ENCODE results near the gene SLC46A2. TPM values are rescaled to one million over a fixed set of nuclear protein-coding genes. Genes with fewer than 3 reads are reported as not detected.

The SLC46A2 gene, protein sequence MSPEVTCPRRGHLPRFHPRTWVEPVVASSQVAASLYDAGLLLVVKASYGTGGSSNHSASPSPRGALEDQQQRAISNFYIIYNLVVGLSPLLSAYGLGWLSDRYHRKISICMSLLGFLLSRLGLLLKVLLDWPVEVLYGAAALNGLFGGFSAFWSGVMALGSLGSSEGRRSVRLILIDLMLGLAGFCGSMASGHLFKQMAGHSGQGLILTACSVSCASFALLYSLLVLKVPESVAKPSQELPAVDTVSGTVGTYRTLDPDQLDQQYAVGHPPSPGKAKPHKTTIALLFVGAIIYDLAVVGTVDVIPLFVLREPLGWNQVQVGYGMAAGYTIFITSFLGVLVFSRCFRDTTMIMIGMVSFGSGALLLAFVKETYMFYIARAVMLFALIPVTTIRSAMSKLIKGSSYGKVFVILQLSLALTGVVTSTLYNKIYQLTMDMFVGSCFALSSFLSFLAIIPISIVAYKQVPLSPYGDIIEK
- not detected in 2 replicates for total RNA-seq (2014; rRNA removed; shearing (Covaris generic))
- not detected in 2 replicates for polyA plus RNA-seq (2015; cell fraction: cytosol; rRNA removed)
- polyA plus RNA-seq (2015; cell fraction: nucleus; rRNA removed), result not detected in 2 replicates

DNA sequence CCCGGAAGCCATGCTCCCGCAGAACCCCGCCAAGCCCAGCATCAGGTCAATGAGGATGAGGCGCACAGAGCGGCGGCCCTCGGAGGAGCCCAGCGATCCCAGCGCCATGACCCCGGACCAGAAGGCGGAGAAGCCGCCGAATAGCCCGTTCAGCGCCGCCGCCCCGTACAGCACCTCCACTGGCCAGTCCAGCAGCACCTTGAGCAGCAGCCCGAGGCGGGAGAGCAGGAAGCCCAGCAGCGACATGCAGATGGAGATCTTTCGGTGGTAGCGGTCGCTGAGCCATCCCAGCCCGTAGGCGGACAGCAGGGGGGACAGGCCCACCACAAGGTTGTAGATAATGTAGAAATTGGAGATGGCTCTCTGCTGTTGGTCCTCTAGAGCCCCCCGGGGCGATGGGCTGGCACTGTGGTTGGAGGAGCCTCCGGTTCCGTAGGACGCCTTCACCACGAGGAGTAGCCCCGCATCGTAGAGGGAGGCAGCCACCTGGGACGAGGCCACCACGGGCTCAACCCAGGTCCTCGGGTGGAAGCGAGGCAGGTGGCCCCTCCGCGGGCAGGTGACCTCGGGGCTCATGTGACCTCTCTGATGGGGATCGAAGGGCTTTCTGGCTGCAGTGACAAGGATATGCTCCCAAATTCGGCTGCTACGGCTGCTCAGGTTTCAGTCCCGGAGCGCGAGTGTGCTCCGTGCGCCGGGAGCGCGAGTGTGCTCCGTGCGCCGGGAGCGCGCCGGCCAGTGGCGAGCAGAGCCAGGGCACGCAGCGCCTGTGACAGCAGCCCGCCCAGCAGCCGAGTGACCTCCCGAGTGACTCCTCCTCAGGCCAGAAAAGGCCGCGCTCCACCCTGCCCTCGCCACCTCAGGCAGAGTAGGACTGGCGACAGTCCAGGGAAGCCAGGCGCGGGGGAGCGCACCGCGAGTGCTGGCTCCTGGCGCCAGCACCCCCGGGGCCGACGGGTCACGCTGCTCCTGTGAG lies at the start of gene SLC46A2:
Gene SLC46A2 (minus strand): TSS at position 771 of the 976 bp plus-strand sequence. CDS start 195 bp downstream, at position 576.
- no peak for DNase-seq (ENCODE audit: low read depth, low spot score)
- in situ Hi-C loops (cut with HindIII; ENCODE audit: low pct_unique_long_range_greater_than_20kb, low sequenced_read_pairs), result no loop called here

DNA sequence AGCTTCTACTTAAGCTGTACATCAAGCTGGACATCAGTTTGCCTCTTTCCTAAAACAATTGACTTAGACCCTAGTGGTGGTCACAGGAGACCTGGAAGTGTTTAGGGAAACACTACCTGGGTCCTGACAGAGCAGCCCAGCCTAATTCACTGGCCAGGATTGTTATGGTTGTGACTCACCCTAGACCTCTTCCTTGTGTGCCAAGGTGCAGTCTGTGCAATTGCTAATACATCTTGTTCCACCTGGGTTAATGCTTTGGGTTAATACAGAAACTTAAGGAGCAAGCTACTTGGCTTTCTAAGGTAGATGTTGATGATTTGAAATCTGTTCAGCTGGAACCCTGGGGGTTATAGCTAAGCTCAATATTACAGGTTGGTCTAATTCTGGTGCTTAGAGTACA lies 48.7 kb upstream of the SLC46A2 start:
- no peak for DNase-seq (ENCODE audit: low read depth, low spot score)
- in situ Hi-C loops (cut with HindIII; ENCODE audit: low pct_unique_long_range_greater_than_20kb, low sequenced_read_pairs), result no loop called here

DNA sequence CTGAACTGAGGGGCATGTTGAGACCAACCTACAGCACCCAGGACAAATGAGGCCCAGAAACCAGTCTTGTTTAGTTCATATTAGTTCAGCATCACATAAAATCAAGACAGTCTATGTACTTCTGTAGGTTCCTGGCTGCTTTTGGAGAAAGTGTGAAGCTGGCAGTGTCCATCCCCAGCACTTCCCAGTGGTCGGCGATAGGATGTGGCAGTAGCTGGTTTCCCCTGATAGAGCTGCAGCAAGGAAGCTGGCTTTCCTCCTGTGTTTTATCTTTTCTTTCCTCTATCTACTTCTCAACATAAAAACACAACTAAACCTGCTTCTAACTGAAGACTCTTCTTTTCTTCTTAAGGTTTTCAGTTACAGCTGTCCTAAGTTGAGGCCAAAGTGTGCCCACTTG lies 43.0 kb upstream of the SLC46A2 start:
- DNase-seq (ENCODE audit: low read depth, low spot score), result no peak
- in situ Hi-C loops (cut with HindIII; ENCODE audit: low pct_unique_long_range_greater_than_20kb, low sequenced_read_pairs), result no loop called here

DNA sequence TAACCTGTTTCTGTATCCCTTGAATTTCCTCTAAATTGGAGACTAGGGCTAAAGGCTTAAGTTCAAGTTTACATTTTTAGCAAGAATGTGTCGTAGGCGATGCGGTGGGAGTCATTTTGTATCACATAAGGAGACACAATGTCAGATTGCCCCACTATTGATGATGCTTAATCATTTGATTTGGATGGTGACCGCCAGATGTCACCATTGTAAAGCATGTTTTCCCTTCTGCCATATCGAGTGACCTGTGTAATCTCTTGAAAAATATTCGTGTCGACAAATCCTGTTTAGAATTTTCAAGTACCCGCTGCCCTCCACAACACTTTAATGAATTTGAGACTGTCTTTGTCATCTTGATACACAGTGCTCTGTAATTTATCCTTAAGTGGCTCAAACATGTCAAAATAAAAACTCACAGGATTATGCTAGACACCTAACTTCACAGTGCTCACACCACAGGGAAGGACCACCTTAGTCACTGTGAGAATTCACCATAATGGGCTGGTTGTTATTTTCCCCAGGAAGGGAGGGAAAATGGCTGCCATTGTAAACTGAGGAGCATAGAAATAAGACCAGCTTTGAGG lies 34.5 kb upstream of the SLC46A2 start:
- peak; percentile 69 for DNase-seq (ENCODE audit: low read depth, low spot score)
- in situ Hi-C loops (cut with HindIII; ENCODE audit: low pct_unique_long_range_greater_than_20kb, low sequenced_read_pairs), result no loop called here

DNA sequence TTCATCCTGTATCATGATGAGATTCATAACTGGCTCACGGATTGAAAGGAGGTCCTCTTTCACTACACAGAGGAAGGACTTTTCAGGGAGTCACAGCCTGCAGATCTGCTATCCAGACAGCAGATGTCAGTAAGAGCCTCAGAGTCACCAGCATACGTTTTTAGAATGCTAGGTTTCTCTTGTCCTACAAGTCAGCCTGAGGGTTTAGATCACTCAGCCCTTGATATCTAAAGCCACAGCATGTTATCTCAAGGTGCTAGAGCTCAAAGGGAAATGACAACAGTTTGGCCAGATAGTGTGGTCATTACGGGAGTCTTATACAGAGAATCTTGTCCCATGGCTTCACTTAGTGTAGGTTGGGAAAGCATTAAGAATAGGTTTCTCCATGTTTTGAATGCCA lies 30.9 kb upstream of the SLC46A2 start:
- in situ Hi-C loops (cut with HindIII; ENCODE audit: low pct_unique_long_range_greater_than_20kb, low sequenced_read_pairs), result no loop called here
- peak; percentile 74 for DNase-seq (ENCODE audit: low read depth, low spot score)

DNA sequence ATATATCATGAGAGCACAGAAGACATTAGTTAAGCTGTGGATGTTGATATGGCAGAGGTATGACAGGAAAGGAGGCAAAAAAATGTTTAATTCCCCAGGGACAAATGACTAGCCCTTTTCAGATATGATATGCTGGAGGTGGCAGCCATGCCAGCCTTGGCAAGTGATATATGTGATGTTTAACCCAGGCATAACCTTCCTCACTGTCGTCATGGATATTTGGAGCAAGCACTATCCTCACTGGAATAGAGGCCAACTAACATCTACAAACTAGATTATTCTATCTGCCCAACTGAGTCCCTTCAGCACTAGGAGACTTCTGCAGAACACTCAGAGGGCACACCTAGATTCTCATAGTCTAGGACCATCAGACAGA lies 27.3 kb upstream of the SLC46A2 start:
- in situ Hi-C loops (cut with HindIII; ENCODE audit: low pct_unique_long_range_greater_than_20kb, low sequenced_read_pairs), result no loop called here
- no peak for DNase-seq (ENCODE audit: low read depth, low spot score)

DNA sequence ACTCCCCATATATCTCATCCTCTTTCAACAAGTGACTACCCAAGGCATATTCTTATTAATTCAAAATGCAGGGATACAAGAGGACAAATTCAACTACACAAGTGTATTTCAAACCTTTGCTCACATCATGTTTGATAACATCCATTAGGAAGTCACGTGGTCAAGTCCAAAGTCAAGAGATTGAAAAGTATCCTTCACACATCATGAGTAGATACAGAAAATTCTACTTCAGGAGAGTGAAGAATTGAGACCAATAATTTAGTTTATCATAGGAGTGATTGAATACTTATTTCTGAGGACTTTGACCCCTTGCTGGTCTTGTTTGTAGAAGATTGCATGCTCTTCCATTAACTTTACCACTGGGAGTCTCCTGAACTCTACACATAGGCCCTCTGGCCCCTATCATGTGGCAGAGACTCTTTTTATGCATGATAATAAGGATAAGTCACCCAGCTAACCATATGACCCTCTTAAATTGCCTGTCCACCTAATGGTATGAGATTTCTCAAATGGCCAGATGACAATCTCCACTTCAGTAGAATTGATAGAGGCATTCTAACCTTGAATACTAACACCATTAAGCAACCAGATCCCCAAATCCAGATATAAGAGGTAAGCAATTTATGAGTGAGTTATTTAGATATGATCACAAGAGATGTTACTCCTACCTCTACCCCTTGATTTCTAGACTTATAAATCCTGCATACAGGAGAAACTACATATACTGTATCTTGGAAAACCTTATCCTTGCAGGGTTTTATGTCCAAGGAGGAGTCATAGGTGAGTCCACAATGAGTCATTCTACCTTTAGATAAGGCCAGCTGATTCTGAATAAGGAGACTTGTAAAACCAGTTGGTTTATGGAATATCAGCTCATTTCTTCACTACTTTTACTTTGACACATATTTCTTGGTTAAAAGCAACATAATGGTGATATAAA lies 26.6 kb upstream of the SLC46A2 start:
- no peak for DNase-seq (ENCODE audit: low read depth, low spot score)
- in situ Hi-C loops (cut with HindIII; ENCODE audit: low pct_unique_long_range_greater_than_20kb, low sequenced_read_pairs), result no loop called here

DNA sequence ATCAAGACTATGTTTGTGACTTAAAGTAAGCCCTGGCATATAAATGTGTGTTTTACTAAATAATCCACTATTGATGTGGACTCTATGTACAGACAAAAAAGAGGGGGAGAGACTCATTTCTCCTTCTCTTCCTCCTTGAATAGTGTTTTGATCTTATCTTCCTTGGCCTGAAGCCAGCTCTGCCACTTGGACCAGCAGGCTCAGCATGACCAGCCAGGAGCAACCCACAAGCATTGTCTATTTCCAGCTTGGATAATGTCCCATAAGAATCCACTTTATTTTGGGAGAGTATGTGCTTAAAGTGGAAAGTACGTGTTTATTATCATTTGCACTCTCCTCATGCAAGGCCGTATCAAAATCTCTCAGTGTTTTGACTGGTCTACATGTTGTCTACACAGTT lies 23.8 kb upstream of the SLC46A2 start:
- in situ Hi-C loops (cut with HindIII; ENCODE audit: low pct_unique_long_range_greater_than_20kb, low sequenced_read_pairs), result no loop called here
- no peak for DNase-seq (ENCODE audit: low read depth, low spot score)

DNA sequence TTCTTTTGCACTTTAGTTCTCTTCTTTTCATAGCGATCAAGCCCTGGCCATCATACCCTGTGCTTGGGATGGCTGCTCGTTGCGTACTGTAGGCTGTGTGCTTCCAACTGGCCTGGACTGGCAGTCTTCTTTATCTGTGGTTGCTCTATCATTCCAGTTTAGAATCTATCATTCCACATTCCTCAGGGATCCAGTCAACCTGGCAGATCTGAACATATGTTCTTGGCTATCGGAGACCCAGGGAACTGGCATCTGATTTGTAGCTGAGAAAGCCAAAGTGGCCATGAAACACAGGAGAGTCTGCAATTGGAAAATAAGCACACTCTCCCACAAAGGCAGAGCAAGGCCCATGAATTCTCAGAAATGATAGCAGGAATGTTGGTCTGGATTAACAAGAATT lies 22.6 kb upstream of the SLC46A2 start:
- no peak for DNase-seq (ENCODE audit: low read depth, low spot score)
- in situ Hi-C loops (cut with HindIII; ENCODE audit: low pct_unique_long_range_greater_than_20kb, low sequenced_read_pairs), result no loop called here

DNA sequence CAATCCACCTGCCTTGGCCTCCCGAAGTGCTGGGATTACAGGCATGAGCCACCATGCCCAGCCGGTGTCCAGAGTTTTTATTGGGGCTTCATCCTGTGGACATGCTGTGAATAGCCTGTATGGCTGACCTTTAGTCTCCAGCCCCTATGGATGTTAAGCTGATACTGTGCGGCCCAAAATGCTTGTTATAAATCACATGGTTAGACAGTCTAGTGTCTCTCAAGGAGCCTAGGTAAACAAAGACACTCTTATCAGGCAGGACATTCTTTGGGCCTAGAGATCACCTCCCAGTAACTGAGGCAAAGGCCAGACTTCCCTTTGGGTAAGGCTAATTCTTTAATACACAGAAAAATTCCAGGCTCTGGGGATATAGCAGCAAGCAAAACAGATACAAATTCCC lies 22.0 kb upstream of the SLC46A2 start:
- no peak for DNase-seq (ENCODE audit: low read depth, low spot score)
- in situ Hi-C loops (cut with HindIII; ENCODE audit: low pct_unique_long_range_greater_than_20kb, low sequenced_read_pairs), result no loop called here

DNA sequence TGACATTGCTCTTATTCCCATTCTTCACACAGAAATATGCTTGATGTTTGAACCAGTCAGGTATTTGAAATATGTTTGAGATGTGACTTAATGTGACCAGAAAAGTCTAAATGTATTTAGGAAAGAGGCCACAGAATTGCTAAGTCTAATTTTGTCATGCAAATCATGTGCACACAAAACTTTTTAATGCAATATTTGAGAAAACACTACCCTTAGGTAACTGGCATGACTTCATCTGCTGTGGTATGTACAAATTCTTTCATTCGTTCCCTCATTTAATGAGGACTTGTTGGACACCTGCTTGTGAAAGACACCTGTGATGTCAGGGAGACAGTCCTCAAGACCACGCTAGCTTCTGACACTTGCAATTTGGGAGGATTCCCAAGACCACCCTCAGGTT lies 21.1 kb upstream of the SLC46A2 start:
- in situ Hi-C loops (cut with HindIII; ENCODE audit: low pct_unique_long_range_greater_than_20kb, low sequenced_read_pairs), result no loop called here

DNA sequence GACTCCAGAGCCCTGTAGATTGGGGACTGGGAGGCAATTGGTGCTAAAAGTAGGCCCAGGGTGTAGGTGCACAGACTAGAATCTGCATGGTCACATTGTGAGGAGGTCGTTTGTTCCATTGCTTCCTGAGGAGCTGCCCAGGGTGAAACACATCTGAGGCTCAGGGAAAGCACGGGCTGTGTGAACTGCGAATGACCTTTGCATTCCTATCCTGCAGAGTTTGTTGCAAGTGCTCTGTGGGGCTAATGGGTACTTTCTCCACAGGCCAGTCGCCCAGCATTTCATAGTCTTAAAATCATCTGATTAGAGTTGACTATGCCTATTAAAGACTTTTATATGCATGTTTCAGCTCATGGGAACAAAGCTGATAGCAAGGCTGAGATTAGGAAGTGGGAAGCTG lies 14.4 kb upstream of the SLC46A2 start:
- in situ Hi-C loops (cut with HindIII; ENCODE audit: low pct_unique_long_range_greater_than_20kb, low sequenced_read_pairs), result no loop called here
- DNase-seq (ENCODE audit: low read depth, low spot score), result no peak

More for the DNA sequence above, 21.1 kb upstream of the SLC46A2 start:
- DNase-seq (ENCODE audit: low read depth, low spot score), result no peak

DNA sequence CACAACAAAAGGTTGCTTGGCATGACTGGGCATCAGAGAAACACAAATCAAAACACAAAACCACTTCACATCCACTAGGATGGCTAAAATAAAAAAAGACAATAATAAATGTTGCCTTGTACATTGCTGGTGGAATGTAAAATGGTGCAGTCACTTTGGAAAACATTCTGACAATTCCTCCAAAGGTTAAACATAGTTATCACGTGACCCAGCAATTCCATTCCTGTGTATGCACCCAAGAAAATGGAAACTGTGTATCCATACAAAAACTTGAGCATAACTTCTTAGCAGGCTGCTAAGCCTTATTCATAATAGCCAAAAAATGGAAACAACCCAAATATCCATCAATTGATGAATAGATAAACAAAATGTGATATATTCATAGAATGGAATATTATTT lies 10.2 kb upstream of the SLC46A2 start:
- DNase-seq (ENCODE audit: low read depth, low spot score), result no peak
- in situ Hi-C loops (cut with HindIII; ENCODE audit: low pct_unique_long_range_greater_than_20kb, low sequenced_read_pairs), result no loop called here

DNA sequence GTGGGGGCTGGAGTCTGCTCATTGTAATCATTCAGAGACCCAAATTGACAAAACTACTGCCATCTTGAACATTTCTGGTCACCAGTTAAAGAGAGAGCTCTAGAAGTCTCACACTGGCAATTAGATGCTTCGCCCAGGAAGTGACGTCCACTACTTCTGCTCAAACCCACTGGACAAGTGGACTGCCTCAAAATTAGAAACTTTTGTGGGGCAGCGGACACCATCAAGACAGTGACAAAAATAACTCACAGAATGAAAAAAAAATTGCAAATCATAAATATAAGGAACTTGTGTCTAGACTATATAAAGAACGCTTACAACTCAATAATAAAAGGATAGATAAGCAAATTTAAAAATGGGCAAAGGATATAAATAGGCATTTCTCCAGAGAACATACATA lies 9.8 kb upstream of the SLC46A2 start:
- no peak for DNase-seq (ENCODE audit: low read depth, low spot score)
- in situ Hi-C loops (cut with HindIII; ENCODE audit: low pct_unique_long_range_greater_than_20kb, low sequenced_read_pairs), result no loop called here

DNA sequence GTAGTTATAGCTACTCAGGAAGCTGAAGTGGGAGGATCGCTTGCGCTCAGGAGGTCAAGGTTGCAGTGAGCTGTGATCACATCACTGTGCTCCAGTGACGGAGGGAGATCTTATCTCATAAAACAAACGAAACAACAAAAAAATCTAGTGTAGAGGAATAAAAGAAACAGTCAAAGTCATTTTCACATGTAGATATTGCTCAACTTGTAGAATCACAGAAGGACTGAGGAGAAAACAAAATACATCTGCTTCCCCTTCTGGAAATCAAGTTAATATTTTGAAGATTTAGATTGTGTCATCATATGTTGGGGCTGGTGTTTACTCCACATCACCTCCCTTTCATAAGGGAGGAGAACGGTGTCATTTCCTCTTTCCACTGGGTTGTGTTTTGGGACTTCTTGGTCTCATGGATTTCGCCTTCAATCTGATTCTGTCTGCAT lies 8.2 kb upstream of the SLC46A2 start:
- in situ Hi-C loops (cut with HindIII; ENCODE audit: low pct_unique_long_range_greater_than_20kb, low sequenced_read_pairs), result no loop called here

DNA sequence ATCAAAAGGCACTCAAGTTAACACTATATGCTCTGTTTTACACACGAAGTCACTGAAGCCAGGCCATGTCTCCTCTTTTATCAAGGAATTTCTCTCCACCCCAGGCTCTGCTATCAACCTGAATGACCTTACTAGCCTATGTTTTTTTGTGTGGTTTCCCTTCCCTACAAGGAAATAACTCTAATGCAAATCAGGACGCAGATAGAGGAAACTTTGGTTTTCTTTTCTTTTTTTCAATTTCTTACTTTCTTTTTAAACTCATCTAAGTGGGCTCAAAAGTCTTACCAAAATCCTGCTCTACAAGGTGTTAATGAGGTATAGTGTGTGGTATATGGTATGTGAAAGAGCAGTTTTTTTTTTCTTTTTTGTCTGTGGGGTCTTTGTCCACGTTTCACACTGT lies 5.5 kb upstream of the SLC46A2 start:
- in situ Hi-C loops (cut with HindIII; ENCODE audit: low pct_unique_long_range_greater_than_20kb, low sequenced_read_pairs), result no loop called here
- no peak for DNase-seq (ENCODE audit: low read depth, low spot score)

More for the DNA sequence above, 8.2 kb upstream of the SLC46A2 start:
- DNase-seq (ENCODE audit: low read depth, low spot score), result no peak

DNA sequence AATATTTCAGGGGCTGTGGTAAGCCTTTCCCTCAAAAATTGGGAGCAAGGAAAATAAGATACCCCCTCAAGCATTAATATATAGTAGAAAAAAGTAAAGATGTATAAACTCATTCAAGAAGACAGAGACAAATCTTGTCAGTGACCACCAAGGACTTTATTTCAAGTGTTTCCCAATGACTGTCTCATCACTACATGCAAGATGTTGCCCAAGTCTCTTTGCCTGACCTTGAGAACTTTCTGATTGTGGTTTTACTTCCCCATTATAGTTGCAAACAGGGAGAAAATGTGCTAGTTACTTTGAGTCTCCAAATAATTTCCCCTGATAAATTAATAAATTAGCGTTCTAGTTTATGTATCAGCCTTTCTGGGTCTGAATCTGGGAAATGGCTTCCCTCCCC lies 4.0 kb upstream of the SLC46A2 start:
- in situ Hi-C loops (cut with HindIII; ENCODE audit: low pct_unique_long_range_greater_than_20kb, low sequenced_read_pairs), result no loop called here

More for the DNA sequence above, 4.0 kb upstream of the SLC46A2 start:
- DNase-seq (ENCODE audit: low read depth, low spot score), result no peak

Data from SK-MEL-5 (cell line).